Activated CD8-positive, alpha-beta memory T cell treated with anti-CD3 and anti-CD28 coated beads for 24 hours (primary cell): Measurements from ENCODE around the gene ITM2A.

ENCODE experiments used
- DNase-seq: peaks from one replicate; pipeline ENCODE4 v3.0.0-alpha.2; 2020

ITM2A gene

DNA sequence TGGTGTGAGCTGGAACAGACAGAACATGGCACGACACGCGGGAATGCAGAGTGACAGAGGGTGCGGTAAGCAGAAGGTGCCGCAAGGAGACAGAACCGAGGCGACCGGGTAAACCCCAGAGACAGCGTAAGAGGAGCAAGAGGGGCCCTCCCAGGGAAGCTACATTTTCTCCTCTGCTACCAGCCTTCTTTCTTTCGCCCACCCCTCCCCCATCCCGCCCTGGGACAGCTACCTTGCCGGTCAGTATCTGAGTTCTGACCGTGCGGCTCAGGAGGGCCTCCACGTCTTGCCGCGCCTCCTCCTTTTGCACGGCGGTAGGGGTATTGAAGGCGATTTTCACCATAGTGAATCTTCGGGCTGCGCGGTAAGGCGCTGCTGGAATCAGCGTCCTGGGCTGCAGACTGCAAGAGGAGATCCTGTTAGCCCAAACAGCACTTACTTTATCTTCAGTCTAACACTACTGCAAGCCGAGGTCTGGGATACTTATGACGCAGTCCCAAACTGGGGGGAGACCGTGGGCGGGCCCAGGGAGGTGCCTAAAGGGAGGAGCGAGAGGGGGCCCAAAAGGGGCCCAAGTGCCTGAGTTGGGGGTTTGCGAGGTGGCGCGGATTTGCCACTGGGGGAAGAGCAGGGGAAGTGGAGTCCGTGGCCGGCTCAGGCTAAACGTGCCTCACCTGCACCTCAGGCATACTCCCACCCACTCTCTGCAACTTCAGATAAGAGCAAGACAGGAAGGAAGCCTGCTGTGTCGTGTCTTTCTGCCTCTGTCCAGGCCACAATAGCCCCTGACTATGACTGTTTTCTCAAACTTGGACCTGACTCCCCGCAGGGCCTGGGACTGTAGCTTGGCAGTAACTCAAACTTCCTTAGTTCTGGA, at the start of gene ITM2A:
Gene ITM2A, minus strand, starts transcription at position 462 of the 877 bp plus-strand sequence. Its CDS starts 119 bp downstream, at position 343.
- DNase-seq, result peak; percentile 81

DNA sequence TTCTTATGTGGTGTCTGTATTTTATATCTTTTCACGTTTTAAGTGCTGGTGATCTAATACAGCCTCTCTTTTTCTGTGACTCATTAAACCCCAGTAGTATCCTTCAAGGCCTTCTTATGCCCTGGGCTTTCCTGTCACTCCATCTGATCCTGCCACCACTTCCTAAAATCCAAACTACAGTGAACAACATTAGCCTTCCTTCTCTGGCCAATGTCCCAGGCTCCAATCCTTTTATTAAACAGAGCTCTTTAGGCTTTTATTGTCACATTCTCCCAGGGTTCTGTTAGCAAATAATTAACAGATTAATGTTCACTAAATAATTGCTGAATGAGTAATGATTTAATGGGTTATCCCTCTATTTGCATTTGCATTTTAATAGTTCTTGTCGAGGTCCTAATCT, 47.9 kb upstream of the ITM2A start:
- no peak for DNase-seq

DNA sequence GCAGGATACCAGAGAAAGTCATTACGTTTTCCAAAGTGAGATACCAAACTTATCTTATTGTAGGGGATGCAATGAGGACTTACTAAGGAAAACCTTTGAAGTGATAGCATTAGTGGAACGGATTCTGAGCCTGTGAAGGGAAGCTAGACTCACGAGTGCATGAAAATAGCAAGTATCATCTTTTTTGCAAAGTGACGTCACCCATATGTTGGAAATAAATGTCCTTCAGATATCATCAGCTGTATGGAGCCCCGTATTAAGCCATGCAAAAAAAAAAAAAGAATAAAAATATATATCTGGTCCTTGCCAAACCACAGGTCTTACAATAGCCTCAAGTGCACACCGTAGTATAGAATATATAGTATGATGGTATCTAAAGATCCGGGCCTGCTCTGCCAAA, 46.8 kb upstream of the ITM2A start:
- DNase-seq, result no peak

DNA sequence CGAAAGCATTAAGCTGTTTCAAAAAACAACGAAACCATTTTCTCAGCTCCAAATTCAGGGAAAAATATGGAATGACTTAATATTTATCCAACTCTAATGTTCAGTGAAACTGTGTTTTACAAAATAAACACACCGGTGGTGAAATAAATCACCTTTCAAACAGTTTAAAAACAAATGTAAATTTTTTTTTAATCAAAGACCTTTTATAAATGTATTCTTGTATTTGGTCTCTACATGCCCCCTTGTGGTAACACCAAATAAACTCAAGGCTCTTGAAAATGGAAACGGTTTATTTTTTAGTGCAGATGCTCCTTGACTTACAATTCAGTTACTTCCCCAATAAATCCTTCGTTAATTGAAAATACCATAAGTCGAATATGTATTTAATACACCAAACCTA, 45.8 kb upstream of the ITM2A start:
- no peak for DNase-seq

DNA sequence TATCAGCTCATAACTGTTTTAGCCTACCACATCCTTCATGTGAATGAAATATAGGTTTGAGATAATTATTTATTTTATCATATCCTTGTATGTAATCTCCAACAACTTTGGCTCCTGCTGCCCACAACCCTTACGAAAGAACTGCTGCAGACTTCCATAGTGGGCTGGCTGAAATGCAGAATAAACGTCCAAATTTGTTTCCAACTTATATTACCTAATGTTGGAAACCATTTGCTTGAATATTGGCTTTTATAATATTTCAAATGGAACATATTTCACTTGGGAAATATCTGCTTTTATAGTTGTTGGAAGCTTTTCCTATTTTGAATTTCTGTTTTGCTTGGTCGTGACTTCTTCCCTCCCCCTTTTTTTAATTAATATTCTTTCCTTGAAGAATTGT, 45.0 kb upstream of the ITM2A start:
- no peak for DNase-seq

DNA sequence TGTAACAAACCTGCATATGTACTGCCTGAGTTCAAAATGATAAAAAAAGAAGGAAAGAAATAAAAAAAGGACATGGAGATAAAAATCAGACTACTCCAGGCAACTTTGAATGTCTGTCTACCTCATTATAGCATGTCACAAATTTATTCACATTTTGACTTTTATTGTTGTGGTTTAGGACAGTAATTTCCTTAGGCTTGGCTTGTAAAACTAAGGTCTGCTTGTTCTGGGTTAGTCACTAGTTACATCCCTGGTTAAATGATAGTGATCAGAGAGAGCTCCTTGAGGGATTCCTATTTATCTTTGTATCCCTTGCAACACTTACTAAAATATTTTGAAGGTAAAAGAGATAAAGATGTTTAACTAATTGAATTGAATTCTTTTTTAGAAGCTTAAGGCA, 42.5 kb upstream of the ITM2A start:
- DNase-seq, result no peak

DNA sequence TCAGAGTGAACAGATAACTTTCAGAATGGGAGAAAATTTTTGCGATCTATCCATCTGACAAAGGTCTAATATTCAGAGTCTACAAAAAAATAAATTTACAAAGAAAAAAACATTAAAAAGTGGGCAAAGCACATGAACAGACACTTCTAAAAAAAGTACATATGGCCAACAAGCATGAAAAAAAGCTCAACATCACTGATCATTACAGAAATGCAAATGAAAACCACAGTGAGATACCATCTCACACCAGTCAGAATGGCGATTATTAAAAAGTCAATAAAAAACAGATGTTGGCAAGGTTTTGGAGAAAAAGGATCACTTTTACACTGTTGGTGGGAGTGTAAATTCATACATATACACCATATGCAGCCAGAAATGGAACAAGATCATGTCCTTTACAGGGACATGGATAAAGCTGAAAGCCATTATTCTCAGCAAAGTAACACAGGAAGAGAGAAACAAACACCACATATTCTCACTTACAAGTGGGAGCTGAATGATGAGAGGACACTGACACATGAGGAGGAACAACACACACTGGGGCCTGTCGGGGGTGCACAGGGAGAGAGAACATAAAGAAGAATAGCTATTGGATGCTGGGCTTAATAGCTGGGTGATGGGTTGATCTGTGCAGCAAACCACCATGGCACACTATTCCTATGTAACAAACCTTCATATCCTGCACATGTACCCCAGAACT, 41.6 kb upstream of the ITM2A start:
- DNase-seq, result no peak

DNA sequence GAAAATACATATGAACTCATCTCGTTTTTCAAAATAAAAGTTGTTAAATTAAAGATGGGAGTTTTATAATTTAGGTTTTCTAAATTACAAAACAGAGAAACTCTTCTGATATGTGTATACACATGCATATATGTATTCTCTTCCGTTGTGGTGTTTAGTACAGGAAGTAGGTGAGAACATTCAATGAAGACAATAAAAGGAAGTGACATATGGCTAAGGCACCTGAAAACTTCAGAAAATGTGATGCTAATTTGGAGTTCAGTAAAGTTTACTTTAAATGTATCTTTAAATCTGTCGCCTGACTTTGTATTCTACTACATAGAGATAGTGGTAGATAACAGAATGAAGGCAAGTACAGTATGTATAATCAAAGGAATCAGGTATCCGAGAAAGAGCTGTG, 33.5 kb upstream of the ITM2A start:
- DNase-seq, result no peak

DNA sequence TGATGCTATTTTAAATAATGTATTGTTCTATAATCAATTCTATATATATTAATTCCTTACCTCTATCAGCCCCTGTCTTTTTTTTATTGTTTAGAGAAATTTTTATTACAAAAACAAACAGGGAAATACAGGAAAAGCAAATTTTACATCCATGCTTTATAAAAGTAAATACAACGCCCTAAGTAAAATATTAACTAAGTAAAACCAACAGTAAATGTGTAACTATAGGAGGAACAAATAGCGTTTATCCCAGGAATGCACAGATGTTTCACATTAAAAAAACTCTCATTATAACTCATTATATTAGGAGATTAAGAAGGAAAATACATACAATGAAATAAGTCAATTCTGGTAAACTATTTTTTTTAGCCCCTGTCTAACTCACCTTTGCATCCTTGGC, 8.2 kb upstream of the ITM2A start:
- no peak for DNase-seq

DNA sequence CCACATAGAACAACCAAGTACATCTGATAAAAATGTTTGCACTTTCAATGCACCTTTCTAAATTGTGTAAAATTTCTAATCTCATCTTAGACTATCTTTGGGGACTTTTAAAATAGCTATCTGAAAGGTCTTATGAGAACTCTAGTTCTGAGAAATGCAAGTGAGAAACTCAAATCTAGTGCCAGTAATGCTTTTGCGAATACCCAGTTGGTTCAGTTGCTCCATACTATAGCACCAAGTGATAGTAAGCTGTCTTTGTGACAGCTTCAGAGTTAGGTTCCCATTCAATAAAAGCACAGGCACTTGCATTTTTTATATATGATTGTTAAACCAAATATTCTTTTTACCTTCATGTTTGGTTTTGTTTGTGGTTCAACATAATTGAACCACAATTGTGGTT, 4.5 kb upstream of the ITM2A start:
- no peak for DNase-seq

DNA sequence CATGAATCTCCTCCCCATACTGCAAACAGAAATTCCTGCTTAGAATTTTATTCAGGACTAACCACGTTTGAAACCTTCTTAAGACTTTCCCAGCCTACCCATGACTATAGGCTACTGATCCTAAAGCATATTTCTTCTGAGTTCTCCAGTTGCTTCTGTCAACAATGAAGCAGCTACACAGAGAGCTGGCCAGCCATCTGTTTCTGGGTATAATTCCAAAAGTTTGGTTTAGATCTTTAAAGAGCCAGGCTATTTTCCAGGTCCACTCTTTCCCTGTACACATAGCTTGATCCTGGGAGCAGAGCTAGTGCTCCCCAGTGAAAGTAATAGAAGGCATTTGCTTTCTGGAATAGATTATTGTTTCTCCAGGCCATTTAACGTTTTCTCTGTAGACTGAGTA, 4.0 kb upstream of the ITM2A start:
- DNase-seq, result no peak

DNA sequence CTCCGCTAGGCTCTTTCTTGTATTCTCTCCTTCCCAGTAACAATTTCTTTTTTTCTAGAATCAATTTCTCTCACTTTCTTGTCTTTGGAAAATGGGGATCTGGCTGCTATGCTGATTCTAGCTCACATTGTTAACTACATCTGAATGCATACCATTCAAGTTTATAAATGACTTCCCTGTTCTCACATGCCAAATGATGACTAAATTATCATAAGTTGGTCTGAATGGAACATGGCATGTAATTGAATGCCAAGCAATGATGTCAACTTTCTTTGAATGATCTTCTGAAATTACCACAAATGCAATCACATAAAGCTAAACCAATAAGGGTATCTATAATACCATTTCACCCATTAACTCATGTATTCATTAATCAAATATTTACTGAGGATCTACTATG, 2.7 kb upstream of the ITM2A start:
- no peak for DNase-seq

DNA sequence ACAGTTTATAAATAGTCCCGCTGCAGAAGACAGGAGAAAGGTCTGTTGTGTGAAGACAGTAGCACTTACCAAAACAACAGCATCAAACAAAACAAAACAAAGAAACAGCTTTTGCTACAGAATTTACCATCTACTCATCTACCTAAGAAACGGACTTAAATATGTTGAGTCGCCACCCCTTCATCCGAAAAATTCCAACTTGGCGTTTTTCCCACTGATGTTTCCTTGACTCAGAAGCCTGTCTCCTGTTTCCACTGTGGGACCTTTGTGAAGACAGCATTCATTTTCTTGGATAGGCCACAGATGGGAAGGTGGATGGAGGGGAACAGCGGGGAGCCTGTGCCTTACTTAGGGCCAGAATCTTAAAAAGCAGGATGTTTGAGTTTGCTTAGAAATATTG, 1.3 kb upstream of the ITM2A start:
- DNase-seq, result no peak

DNA sequence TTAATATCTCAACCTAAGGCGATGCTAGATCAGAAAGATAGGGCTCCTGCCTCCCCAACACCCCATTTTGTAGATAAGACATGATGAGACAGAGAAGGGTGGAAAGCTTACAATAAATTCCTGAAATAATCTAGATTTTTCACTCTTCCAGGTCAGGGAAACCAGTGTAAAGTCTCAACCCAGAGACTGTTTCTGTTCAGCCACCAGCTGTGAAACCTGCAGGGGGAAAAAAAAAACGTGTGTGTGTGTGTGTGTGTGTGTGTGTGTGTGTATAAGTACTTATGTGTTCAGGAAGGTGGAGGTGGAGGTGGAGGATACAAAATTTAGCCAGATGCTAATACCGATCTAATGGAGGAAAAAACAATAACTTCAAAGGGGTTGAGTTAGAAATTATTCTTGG, 773 bp upstream of the ITM2A start:
- DNase-seq, result no peak

DNA sequence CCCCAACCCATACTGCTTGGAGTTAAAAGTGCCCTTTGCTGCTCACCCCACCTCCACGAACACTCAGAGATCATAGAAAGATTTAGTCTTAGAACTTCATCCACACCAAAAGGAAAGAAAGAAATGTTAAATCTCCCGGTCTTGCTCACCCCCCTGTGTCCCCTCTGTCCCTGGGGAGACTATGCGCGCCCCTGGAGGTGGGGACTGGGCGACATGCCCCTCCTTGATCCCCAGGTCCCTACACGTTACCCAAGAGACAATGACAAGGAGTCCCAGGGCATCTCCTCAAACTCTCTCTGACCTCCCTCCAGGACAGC, 620 bp downstream of the ITM2A start:
- no peak for DNase-seq

DNA sequence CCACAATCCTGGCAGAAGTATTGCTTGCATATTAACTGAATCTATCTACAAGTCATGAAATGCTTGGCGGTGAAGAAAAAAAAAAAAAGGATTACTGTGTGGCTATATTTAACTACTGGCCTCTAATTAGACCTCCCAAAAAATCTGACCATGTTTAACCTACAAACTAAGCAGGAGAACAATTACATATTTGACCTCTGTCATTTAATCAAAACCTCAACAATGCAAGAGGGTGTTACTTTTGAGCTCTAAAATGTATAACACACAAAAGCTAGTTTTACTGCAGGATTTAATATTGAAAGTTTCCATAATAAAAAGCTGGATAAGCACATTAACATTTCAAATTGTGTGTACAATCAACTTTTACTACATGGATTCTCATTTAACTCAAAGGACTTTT, 1.5 kb downstream of the ITM2A start:
- no peak for DNase-seq

DNA sequence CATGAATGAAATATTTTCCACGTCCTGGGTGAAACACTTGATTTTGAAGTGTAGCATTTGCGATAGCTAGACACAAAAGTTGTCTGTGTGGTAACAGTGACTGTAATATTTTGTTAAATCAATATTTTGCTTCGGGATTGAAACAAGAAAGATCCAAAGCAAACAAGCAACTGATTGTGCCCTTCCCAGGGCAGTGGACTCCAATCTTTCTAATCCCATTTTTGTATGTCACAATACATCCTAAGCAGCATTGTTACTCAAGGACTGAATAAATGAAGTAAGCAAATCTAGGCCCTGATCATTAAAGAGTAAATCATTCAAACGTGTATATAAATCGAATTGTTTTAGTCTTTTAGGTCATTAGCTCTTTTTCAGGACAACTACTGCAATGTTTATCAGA, 2.8 kb downstream of the ITM2A start:
- no peak for DNase-seq

DNA sequence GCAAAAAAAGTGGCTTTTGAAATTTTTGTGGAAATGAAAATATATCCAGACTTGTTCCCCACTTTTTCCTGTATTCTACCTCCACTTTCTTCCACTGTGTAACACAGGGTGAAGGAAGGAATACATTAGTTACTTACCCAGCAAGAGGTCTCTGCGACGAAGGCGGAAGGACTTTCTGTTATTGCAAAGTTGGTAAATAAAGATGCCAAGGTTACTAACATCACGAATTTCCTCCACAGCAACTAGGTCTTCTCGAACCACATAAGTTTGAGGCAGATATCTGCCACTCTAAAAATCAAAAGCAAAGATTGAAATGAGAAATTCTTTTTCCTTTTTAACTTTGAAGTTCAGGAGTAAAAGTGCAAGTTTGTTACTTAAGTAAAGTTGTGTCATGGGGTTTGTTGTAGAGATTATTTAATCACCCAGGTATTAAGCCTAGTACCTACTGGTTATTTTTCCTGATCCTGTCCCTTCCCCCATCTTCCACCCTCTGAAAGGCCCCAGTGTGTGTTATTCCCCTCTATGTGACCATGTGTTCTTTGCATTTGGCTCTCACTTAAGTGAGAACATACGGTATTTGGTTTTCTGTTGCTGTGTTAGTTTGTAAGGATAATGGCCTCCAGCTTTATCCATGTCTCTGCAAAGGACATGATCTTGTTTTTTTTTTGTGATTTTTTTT, 5.8 kb downstream of the ITM2A start:
- DNase-seq, result no peak

DNA sequence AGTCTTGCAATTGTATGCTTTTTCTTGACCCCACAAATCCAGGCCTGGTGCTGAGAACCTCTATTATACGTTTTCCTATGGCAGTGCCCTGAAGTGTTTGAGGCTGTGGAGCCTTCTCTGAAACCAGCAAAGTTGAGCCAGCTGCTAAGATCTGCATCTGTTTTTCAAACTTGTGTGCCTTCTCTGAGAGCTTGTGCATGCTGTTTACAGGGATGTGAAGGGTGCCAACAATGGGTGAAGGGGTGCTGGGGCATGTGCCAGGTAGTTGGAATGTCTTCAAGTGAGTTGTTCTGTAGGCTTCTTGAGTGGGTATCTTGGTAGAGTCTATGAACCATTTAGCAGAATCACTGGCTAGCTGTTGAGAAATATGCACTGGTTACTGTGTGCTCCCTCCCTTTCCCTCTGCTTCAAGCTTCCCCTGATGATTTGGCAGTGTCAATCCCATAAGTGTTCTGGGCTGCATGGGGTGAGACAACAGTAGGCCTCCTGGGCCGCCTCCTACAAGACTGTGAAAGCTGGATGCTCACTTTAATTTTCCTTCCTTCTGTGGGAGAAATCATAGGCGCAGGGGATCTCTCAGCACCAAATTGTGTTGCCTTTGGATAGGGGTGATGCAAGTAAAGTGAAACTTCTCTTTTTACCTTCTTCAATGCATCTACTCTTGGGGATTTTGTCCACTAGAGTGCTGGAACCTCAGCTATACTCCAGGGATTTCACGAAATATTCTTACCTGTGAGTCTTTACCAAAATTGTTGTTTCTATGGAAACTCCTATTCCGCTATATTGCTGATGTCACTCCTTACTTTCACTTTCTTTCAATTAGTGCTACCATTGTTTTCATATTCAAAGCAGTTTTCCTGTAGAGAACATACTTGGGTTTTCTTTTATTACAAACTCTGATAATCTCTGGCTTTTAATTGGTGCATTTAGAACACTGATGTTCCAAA, 30.0 kb downstream of the ITM2A start:
- no peak for DNase-seq

DNA sequence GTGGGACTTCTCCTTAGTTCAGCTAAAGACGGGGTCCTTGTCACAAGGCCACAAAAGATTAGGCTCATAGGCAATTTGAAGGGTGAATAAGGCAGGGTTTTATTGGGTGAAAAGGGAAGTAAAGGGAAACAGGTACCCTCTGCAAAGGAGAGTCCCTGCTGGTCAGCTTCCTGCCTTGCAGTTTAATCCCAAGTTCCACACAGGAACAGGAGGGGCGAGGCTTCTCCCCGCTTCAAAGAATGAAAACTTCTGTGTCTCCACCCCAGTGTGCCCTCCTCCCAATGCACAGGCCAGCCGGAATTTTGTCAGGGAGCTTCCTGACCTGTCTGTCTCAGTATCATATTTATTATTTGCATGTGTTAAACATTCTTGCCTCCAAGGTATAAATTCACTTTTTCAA, 37.1 kb downstream of the ITM2A start:
- no peak for DNase-seq

DNA sequence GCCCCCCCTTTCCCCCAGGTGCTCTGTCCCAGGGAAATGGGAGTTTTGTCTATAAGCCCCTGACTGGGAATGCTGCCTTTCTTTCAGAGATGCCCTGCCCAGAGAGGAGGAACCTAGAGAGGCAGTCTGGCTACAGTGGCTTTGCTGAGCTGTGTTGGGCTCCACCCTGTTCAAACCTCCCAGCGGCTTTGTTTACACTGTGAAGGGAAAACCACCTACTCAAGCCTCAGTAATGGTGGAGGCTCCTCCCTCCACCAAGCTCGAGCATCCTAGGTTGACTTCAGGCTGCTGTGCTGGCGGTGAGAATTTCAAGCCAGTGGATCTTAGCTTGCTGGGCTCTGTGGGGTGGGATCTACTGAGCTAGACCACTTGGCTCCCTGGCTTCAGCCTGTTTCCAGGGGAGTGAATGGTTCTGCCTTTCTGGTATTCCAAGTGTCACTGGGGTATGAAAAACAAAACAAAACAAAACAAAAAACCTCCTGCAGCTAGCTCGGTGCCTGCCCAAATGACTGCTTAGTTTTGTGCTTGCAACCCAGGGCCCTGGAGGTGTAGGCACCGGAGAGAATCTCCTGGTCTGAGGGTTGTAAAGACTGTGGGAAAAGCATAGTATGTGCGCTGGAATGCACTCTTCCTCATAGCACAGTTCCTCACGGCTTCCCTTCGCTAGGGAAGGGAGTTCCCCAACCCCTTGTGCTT, 41.7 kb downstream of the ITM2A start:
- DNase-seq, result no peak
